ENCODE results near the gene FOXP4. TPM values are rescaled to one million over a fixed set of nuclear protein-coding genes. Genes with fewer than 3 reads are reported as not detected.

FOXP4 gene
- total RNA-seq, 1 experiment from 2014 or later, result 26.0 TPM

- DNase-seq, result no peak
- Histone ChIP-seq H3K9me3 (ENCODE audit: insufficient read depth, low read depth) (peaks cover 6% of the 10 kb centered on the region), H3K36me3 (ENCODE audit: low read depth) (no peaks in the 10 kb centered on the region), H2AFZ (no peak overlapping the region), H3K9me2 (ENCODE audit: insufficient read depth) (no peaks in the 10 kb centered on the region), H3K4me1 (replicated peaks; ENCODE audit: insufficient read depth) (peaks cover 22% of the 10 kb centered on the region), H3K4me2 (no peak overlapping the region), H4K20me1 (ENCODE audit: insufficient read depth) (no peaks in the 10 kb centered on the region), H3F3A (ENCODE audit: insufficient read depth, low read depth) (peaks cover 6% of the 10 kb centered on the region; the same call in 1 of the 2 replicates), H3K4me3 (no peak overlapping the region), H3K27ac (no peak overlapping the region), H3K27me3 (ENCODE audit: insufficient read depth, low read depth) (no peaks in the 10 kb centered on the region), H3K79me2 (ENCODE audit: low read depth) (no peaks in the 10 kb centered on the region)
- ChIA-PET CTCF (no interaction called here), POLR2A (ENCODE audit: unreplicated experiment) (no interaction called here)
- intact Hi-C loops (cut with micrococcal nuclease; ENCODE audit: unreplicated experiment), result no loop called here
- TF ChIP-seq CTCF (conservative IDR thresholded peaks at IDR 0.05) (no peak), EZH2 (IDR thresholded peaks at IDR 0.05; ENCODE audit: low read depth) (no peak)
- BruUV-seq (replicated peaks), result no TSS peak
Measured at GRCh38 chr6:41621367-41621766, 75.2 kb downstream of the FOXP4 start.

- Histone ChIP-seq H3K9me3 (ENCODE audit: insufficient read depth, low read depth) (peaks cover 6% of the 10 kb centered on the region), H3K4me1 (replicated peaks; ENCODE audit: insufficient read depth) (peaks cover 22% of the 10 kb centered on the region), H3K27me3 (ENCODE audit: insufficient read depth, low read depth) (no peaks in the 10 kb centered on the region), H4K20me1 (ENCODE audit: insufficient read depth) (no peaks in the 10 kb centered on the region), H3K4me2 (peak overlapping the region; percentile 25), H3K4me3 (no peak overlapping the region), H3F3A (ENCODE audit: insufficient read depth, low read depth) (peaks cover 6% of the 10 kb centered on the region; the same call in 1 of the 2 replicates), H3K9me2 (ENCODE audit: insufficient read depth) (no peaks in the 10 kb centered on the region), H3K36me3 (ENCODE audit: low read depth) (no peaks in the 10 kb centered on the region), H3K27ac (0 out of 2 replicates have a peak overlapping the region, but pooled peaks have one; percentile 29), H3K79me2 (ENCODE audit: low read depth) (no peaks in the 10 kb centered on the region), H2AFZ (no peak overlapping the region)
- BruUV-seq (replicated peaks), result no TSS peak
- intact Hi-C loops (cut with micrococcal nuclease; ENCODE audit: unreplicated experiment), result no loop called here
- TF ChIP-seq CTCF (conservative IDR thresholded peaks at IDR 0.05) (no peak), EZH2 (IDR thresholded peaks at IDR 0.05; ENCODE audit: low read depth) (no peak)
- DNase-seq, result no peak
- ChIA-PET POLR2A (ENCODE audit: unreplicated experiment) (no interaction called here), CTCF (no interaction called here)
Measured at GRCh38 chr6:41621802-41622201, 75.6 kb downstream of the FOXP4 start.

GRCh38 chr6:41622206-41622988 is 76.2 kb downstream of the FOXP4 start:
- CTCF ChIA-PET, result no interaction called here
- Histone ChIP-seq H3K4me2 (peak overlapping the region; percentile 25), H3K9me2 (ENCODE audit: insufficient read depth) (no peaks in the 10 kb centered on the region), H3K9me3 (ENCODE audit: insufficient read depth, low read depth) (peaks cover 6% of the 10 kb centered on the region), H3K4me1 (replicated peaks; ENCODE audit: insufficient read depth) (peaks cover 22% of the 10 kb centered on the region), H3K27ac (peak overlapping the region; percentile 29; the same call in 1 of the 2 replicates), H3K27me3 (ENCODE audit: insufficient read depth, low read depth) (no peaks in the 10 kb centered on the region), H3K4me3 (no peak overlapping the region), H3K36me3 (ENCODE audit: low read depth) (no peaks in the 10 kb centered on the region), H3K79me2 (ENCODE audit: low read depth) (no peaks in the 10 kb centered on the region), H2AFZ (0 out of 2 replicates have a peak overlapping the region, but pooled peaks have one; percentile 48), H3F3A (ENCODE audit: insufficient read depth, low read depth) (peaks cover 6% of the 10 kb centered on the region; the same call in 1 of the 2 replicates), H4K20me1 (ENCODE audit: insufficient read depth) (no peaks in the 10 kb centered on the region)
- peak in 1 of 2 experiments; percentile 45 for DNase-seq
- intact Hi-C loops (cut with micrococcal nuclease; ENCODE audit: unreplicated experiment), result no loop called here
- POLR2A ChIA-PET (ENCODE audit: unreplicated experiment), result no interaction called here
- no TSS peak for BruUV-seq (replicated peaks)
- TF ChIP-seq CTCF (conservative IDR thresholded peaks at IDR 0.05) (no peak), EZH2 (IDR thresholded peaks at IDR 0.05; ENCODE audit: low read depth) (no peak)
